ENCODE results near the gene DOCK10.

DNA sequence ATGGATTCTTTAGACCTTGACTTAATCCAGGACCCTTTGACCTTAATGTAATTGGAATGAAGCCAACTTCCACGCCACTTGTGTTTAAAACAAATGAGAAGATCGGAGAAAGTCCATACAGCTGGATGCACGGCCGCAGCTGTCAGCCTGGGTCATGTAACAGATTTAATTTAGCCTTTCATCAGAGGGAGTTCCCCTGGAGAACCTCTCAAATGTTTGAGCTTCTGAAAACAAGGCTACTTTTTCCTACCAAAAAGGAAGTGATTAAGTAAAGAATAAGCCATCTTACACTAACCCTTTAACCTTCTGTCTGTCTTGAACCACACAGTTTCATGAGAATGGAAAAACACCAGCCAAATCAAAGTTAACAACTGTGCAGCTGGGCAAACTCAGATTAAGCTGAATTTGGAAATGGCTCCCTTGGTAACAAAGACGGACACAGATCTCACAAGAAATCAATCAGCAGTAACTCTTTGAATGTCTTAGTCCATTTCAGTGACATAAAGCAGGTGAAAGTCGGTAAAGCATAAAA lies 103.6 kb downstream of the DOCK10 start:
- TF ChIP-seq, protein P1, sequence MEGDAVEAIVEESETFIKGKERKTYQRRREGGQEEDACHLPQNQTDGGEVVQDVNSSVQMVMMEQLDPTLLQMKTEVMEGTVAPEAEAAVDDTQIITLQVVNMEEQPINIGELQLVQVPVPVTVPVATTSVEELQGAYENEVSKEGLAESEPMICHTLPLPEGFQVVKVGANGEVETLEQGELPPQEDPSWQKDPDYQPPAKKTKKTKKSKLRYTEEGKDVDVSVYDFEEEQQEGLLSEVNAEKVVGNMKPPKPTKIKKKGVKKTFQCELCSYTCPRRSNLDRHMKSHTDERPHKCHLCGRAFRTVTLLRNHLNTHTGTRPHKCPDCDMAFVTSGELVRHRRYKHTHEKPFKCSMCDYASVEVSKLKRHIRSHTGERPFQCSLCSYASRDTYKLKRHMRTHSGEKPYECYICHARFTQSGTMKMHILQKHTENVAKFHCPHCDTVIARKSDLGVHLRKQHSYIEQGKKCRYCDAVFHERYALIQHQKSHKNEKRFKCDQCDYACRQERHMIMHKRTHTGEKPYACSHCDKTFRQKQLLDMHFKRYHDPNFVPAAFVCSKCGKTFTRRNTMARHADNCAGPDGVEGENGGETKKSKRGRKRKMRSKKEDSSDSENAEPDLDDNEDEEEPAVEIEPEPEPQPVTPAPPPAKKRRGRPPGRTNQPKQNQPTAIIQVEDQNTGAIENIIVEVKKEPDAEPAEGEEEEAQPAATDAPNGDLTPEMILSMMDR (IDR thresholded peaks at IDR 0.05): no peak
- TF ChIP-seq EZH2 (IDR thresholded peaks at IDR 0.05; ENCODE audit: borderline replicate concordance, insufficient read depth, low read depth, low read length, poor library complexity, severe bottlenecking): no peak
